HG03108 (cell line): Measurements from ENCODE around the gene KDM5A.
"Not testable (repeated sequence)": the region's sequence is repeated elsewhere in the genome, so short reads cannot be mapped to it uniquely, and the experiment has no call there.

Experiments
- ATAC-seq: cut with Tn5 transposase; IDR thresholded peaks from one replicate; pipeline ENCODE4 v1.9.1; 2021; ENCODE audit warnings: moderate library complexity; ENCODE audit not compliant: unreplicated experiment

The KDM5A gene

GRCh38 chr12:334125-334524, 55.0 kb downstream of the KDM5A start:
- no peak for ATAC-seq

- ATAC-seq, result no peak
Measured at GRCh38 chr12:332581-333205, 56.4 kb downstream of the KDM5A start.

GRCh38 chr12:331287-331686, 57.8 kb downstream of the KDM5A start:
- no peak for ATAC-seq

- no peak for ATAC-seq
Measured at GRCh38 chr12:325906-326305, 63.2 kb downstream of the KDM5A start.

GRCh38 chr12:323507-323906, 65.6 kb downstream of the KDM5A start:
- ATAC-seq, result no peak

GRCh38 chr12:321606-322326, 67.4 kb downstream of the KDM5A start:
- no peak for ATAC-seq

- no peak for ATAC-seq
Measured at GRCh38 chr12:318759-319515, 70.2 kb downstream of the KDM5A start.

GRCh38 chr12:308511-308910, 80.6 kb downstream of the KDM5A start:
- ATAC-seq, result no peak

GRCh38 chr12:307406-307805, 81.7 kb downstream of the KDM5A start:
- no peak for ATAC-seq

- ATAC-seq, result no peak
Measured at GRCh38 chr12:304805-305204, 84.3 kb downstream of the KDM5A start.

- ATAC-seq, result not testable (repeated sequence)
Measured at GRCh38 chr12:302766-303165, 86.4 kb downstream of the KDM5A start.

- ATAC-seq, result not testable (repeated sequence)
Measured at GRCh38 chr12:300166-300565, 89.0 kb downstream of the KDM5A start.

- not testable (repeated sequence) for ATAC-seq
Measured at GRCh38 chr12:299511-299910, 89.6 kb downstream of the KDM5A start.

- not testable (repeated sequence) for ATAC-seq
Measured at GRCh38 chr12:298059-298458, 91.1 kb downstream of the KDM5A start.

GRCh38 chr12:295132-295531, 94.0 kb downstream of the KDM5A start:
- ATAC-seq, result no peak

- ATAC-seq, result no peak
Measured at GRCh38 chr12:293199-293598, 95.9 kb downstream of the KDM5A start.

- ATAC-seq, result no peak
Measured at GRCh38 chr12:292186-292585, 96.9 kb downstream of the KDM5A start.

GRCh38 chr12:291153-291723, 97.9 kb downstream of the KDM5A start:
- ATAC-seq, result no peak

GRCh38 chr12:288687-289086, 100.4 kb downstream of the KDM5A start:
- no peak for ATAC-seq

- no peak for ATAC-seq
Measured at GRCh38 chr12:286531-287300, 102.4 kb downstream of the KDM5A start.

GRCh38 chr12:278046-278445, 111.1 kb downstream of the KDM5A start:
- ATAC-seq, result no peak
